H1 (cell line): Measurements from ENCODE around the gene IER5. TPM values are rescaled to one million over a fixed set of nuclear protein-coding genes. Genes with fewer than 3 reads are reported as not detected.

ENCODE experiments used
- CTCF ChIA-PET: fragments of 300-600 bp; sonication (Branson Sonifier 250); formaldehyde crosslinking; loops from one replicate; lab custom pipeline; 2021; ENCODE audit not compliant: partially characterized antibody; lab: Charles Lee
- POLR2A ChIA-PET: fragments of 300-600 bp; sonication (Branson Sonifier 250); formaldehyde crosslinking; loops from one replicate; lab custom pipeline; 2021; ENCODE audit warnings: inconsistent platforms; ENCODE audit not compliant: partially characterized antibody; lab: Charles Lee
- DNase-seq, 2 experiments: peaks; one replicate each; pipeline versions ENCODE4 v3.0.0 to v3.0.0-alpha.2; 2010 to 2022; ENCODE audit warnings: low spot score in 2 of 2, low read depth in 1 of 2, mixed read lengths in 1 of 2
- FAIRE-seq: peaks from 2 replicates; lab custom pipeline; 2011; peaks lifted over from hg19 to GRCh38; lab: Jason Lieb, UNC
- H2AFZ ChIP-seq: 2 replicates; pipeline ENCODE4 v1.8.1; 2012; ENCODE audit warnings: low read length, inconsistent platforms
- H2AK5ac ChIP-seq: 2 replicates; pipeline ENCODE4 v1.6.1; 2013; ENCODE audit warnings: low read depth, low read length
- H2BK120ac ChIP-seq: replicated peaks from 2 replicates; pipeline ENCODE3; 2013; ENCODE audit warnings: low read depth, low read length, inconsistent platforms
- H2BK12ac ChIP-seq: 2 replicates; pipeline ENCODE4 v1.6.1; 2013; ENCODE audit warnings: low read depth, low read length
- H2BK15ac ChIP-seq: 2 replicates; pipeline ENCODE4 v1.6.1; 2013; ENCODE audit warnings: low read length
- H2BK20ac ChIP-seq: 2 replicates; pipeline ENCODE4 v1.6.1; 2013; ENCODE audit warnings: low read length
- H2BK5ac ChIP-seq: 2 replicates; pipeline ENCODE4 v1.6.1; 2013; ENCODE audit warnings: low read depth, low read length
- H3K14ac ChIP-seq: 2 replicates; pipeline ENCODE4 v1.6.1; 2013; ENCODE audit warnings: inconsistent platforms; ENCODE audit not compliant: insufficient read length
- H3K18ac ChIP-seq: 2 replicates; pipeline ENCODE4 v1.6.1; 2013; ENCODE audit warnings: low read length; ENCODE audit errors: extremely low read depth
- H3K23ac ChIP-seq: 2 replicates; pipeline ENCODE4 v1.6.1; 2013; ENCODE audit warnings: inconsistent platforms; ENCODE audit not compliant: insufficient read length
- H3K23me2 ChIP-seq: 2 replicates; pipeline ENCODE4 v1.6.1; 2013; ENCODE audit warnings: low read depth, low read length
- H3K27ac ChIP-seq: 2 replicates; pipeline ENCODE4 v1.6.1; 2011; ENCODE audit warnings: low read depth, low read length, inconsistent platforms
- H3K27me3 ChIP-seq, 4 experiments: replicated peaks in 1 of 4; 1 replicate in 1 of 4; 2 replicates in 3 of 4; pipeline versions ENCODE4 v1.6.1 to v1.8.1; 2011 to 2013; ENCODE audit warnings: low read length in 3 of 4, mild to moderate bottlenecking in 3 of 4, inconsistent platforms in 2 of 4, mixed read lengths in 2 of 4, moderate library complexity in 1 of 4; ENCODE audit not compliant: control insufficient read depth in 3 of 4, insufficient read depth in 3 of 4; ENCODE audit errors: extremely low read depth in 1 of 4
- H3K36me3 ChIP-seq, 4 experiments: 2 replicates each; pipeline versions ENCODE4 v1.6.1 to v1.8.1; 2011 to 2013; ENCODE audit warnings: mild to moderate bottlenecking in 4 of 4, low read length in 3 of 4, moderate library complexity in 2 of 4, control low read depth in 1 of 4, inconsistent platforms in 1 of 4; ENCODE audit not compliant: insufficient read depth in 4 of 4, control insufficient read depth in 2 of 4
- H3K4ac ChIP-seq: replicated peaks from 2 replicates; pipeline ENCODE3; 2013; ENCODE audit warnings: low read length, low read depth, mixed read lengths, inconsistent platforms; ENCODE audit not compliant: insufficient read length
- H3K4me1 ChIP-seq, 4 experiments: replicated peaks in 1 of 4; 1 replicate in 1 of 4; 2 replicates in 3 of 4; pipeline versions ENCODE4 v1.6.1 to v1.8.1; 2011 to 2013; ENCODE audit warnings: low read length in 3 of 4, inconsistent platforms in 2 of 4, mixed read lengths in 1 of 4; ENCODE audit not compliant: insufficient read depth in 4 of 4, control insufficient read depth in 3 of 4
- H3K4me2 ChIP-seq, 2 experiments: 2 replicates each; pipeline versions ENCODE4 v1.6.1 to v1.8.1; 2011 to 2013; ENCODE audit warnings: low read depth in 2 of 2, low read length in 2 of 2, control low read depth in 1 of 2, inconsistent platforms in 1 of 2, mild to moderate bottlenecking in 1 of 2; ENCODE audit not compliant: insufficient read depth in 1 of 2
- H3K4me3 ChIP-seq, 4 experiments: fragments of 200-600, 300-600 bp in 1 of 4; sonication (generic), shearing (Covaris generic), sonication (Bioruptor Twin) in 1 of 4; 2 replicates each; pipeline versions ENCODE4 v1.5.1 to v1.8.1; 2011 to 2016; ENCODE audit warnings: low read length in 4 of 4, low read depth in 3 of 4, control low read depth in 2 of 4, inconsistent platforms in 2 of 4, mild to moderate bottlenecking in 2 of 4, mixed read lengths in 1 of 4, moderate library complexity in 1 of 4; ENCODE audit not compliant: insufficient read depth in 2 of 4; ENCODE audit errors: extremely low read depth in 1 of 4
- H3K56ac ChIP-seq: replicated peaks from 2 replicates; pipeline ENCODE3; 2013; ENCODE audit warnings: low read depth, mild to moderate bottlenecking, mixed read lengths, low read length, inconsistent platforms; ENCODE audit not compliant: insufficient read length
- H3K79me1 ChIP-seq: 2 replicates; pipeline ENCODE4 v1.6.1; 2013; ENCODE audit warnings: low read depth, low read length, control low read depth
- H3K79me2 ChIP-seq, 2 experiments: 2 replicates each; pipeline versions ENCODE4 v1.6.1 to v1.8.1; 2012 to 2013; ENCODE audit warnings: low read length in 2 of 2, mild to moderate bottlenecking in 2 of 2, inconsistent platforms in 1 of 2; ENCODE audit not compliant: insufficient read depth in 2 of 2, control insufficient read depth in 1 of 2
- H3K9ac ChIP-seq, 4 experiments: replicated peaks in 1 of 4; 1 replicate in 1 of 4; 2 replicates in 3 of 4; pipeline versions ENCODE4 v1.6.1 to v1.8.1; 2011 to 2013; ENCODE audit warnings: low read depth in 3 of 4, low read length in 3 of 4, control low read depth in 2 of 4, mild to moderate bottlenecking in 2 of 4, moderate library complexity in 2 of 4, inconsistent platforms in 1 of 4; ENCODE audit errors: extremely low read depth in 1 of 4
- H3K9me3 ChIP-seq, 2 experiments: 2 replicates each; pipeline versions ENCODE4 v1.6.1 to v1.8.1; 2012 to 2013; ENCODE audit warnings: mild to moderate bottlenecking in 2 of 2, moderate library complexity in 2 of 2, control low read depth in 1 of 2, inconsistent platforms in 1 of 2, low read depth in 1 of 2, low read length in 1 of 2, mixed read lengths in 1 of 2; ENCODE audit not compliant: insufficient read depth in 2 of 2
- H4K20me1 ChIP-seq, 2 experiments: replicated peaks in 1 of 2; 2 replicates each; pipeline versions ENCODE3 to v1.8.1; 2011 to 2013; ENCODE audit warnings: inconsistent platforms in 2 of 2, low read length in 2 of 2, mild to moderate bottlenecking in 1 of 2; ENCODE audit not compliant: insufficient read depth in 2 of 2, control insufficient read depth in 1 of 2
- H4K5ac ChIP-seq: 2 replicates; pipeline ENCODE4 v1.6.1; 2013; ENCODE audit warnings: low read length, low read depth, mixed read lengths, inconsistent platforms; ENCODE audit not compliant: insufficient read length
- H4K8ac ChIP-seq: 2 replicates; pipeline ENCODE4 v1.8.0; 2013; ENCODE audit warnings: mild to moderate bottlenecking, moderate library complexity, low read length, inconsistent platforms; ENCODE audit not compliant: insufficient read depth; ENCODE audit errors: extremely low read depth
- H4K91ac ChIP-seq: replicated peaks from 2 replicates; pipeline ENCODE3; 2013; ENCODE audit warnings: low read length, mixed read lengths, inconsistent platforms; ENCODE audit not compliant: insufficient read length
- BACH1 ChIP-seq: IDR thresholded peaks from 2 replicates; pipeline ENCODE4 v1.6.1; 2012; ENCODE audit warnings: low read length, improper control_type of control experiment
- CBX8 ChIP-seq: fragments of 300-800, 300-1000 bp; sonication (generic); IDR thresholded peaks from 2 replicates; pipeline ENCODE4 v1.7.1; 2016; ENCODE audit warnings: low read depth, low read length, borderline replicate concordance
- EP300 ChIP-seq, 2 experiments: IDR thresholded peaks; 1 replicate in 1 of 2; 2 replicates in 1 of 2; pipeline ENCODE4 v1.6.1; 2011 to 2012; ENCODE audit warnings: low read depth in 2 of 2, low read length in 2 of 2, mild to moderate bottlenecking in 2 of 2, borderline replicate concordance in 1 of 2, inconsistent platforms in 1 of 2, moderate library complexity in 1 of 2
- EZH2 ChIP-seq: fragments of 200-600 bp; sonication (generic); IDR thresholded peaks from 2 replicates; pipeline ENCODE4 v1.7.1; 2012; ENCODE audit warnings: low read depth, mild to moderate bottlenecking, moderate library complexity, low read length, inconsistent platforms; ENCODE audit not compliant: severe bottlenecking
- HDAC2 ChIP-seq, 2 experiments: fragments of 300-600 bp in 1 of 2; sonication (generic) in 1 of 2; IDR thresholded peaks; 2 replicates each; pipeline ENCODE4 v1.6.1; 2011 to 2012; ENCODE audit warnings: low read depth in 2 of 2, low read length in 2 of 2, mild to moderate bottlenecking in 2 of 2, moderate library complexity in 2 of 2, borderline replicate concordance in 1 of 2, inconsistent platforms in 1 of 2
- SIN3A ChIP-seq, 2 experiments: IDR thresholded peaks in 1 of 2; conservative IDR thresholded peaks in 1 of 2; 2 replicates each; pipeline ENCODE4 v1.6.1; 2011 to 2012; ENCODE audit warnings: low read length in 2 of 2, improper control_type of control experiment in 1 of 2, low read depth in 1 of 2, mild to moderate bottlenecking in 1 of 2
- SIRT6 ChIP-seq: IDR thresholded peaks from one replicate; pipeline ENCODE4 v1.7.1; 2012; ENCODE audit warnings: low read length, inconsistent platforms
- TAF1 ChIP-seq: IDR thresholded peaks from 2 replicates; pipeline ENCODE4 v1.6.1; 2011; ENCODE audit warnings: mild to moderate bottlenecking, low read depth, low read length
- TAF7 ChIP-seq: optimal IDR thresholded peaks from 2 replicates; pipeline ENCODE3; 2011; ENCODE audit warnings: low read depth, mild to moderate bottlenecking, inconsistent platforms, low read length, moderate library complexity, borderline replicate concordance
- ZNF274 ChIP-seq: IDR thresholded peaks from 2 replicates; pipeline ENCODE4 v1.7.0; 2012; ENCODE audit warnings: low read length, borderline replicate concordance; ENCODE audit errors: extremely low read depth
- WGBS, 2 experiments: shearing (Covaris generic) in 1 of 2; methylation state at CpG; one replicate each; pipeline versions ENCODE4 v1.1.6 to v1.1.7; 2013 to 2015; ENCODE audit warnings: low lambda C conversion rate in 2 of 2, mixed read lengths in 2 of 2, inconsistent platforms in 1 of 2, low coverage in 1 of 2, missing lambda C conversion rate in 1 of 2; ENCODE audit not compliant: insufficient replicate concordance in 2 of 2, insufficient coverage in 1 of 2, insufficient read length in 1 of 2; ENCODE audit errors: extremely low coverage in 1 of 2, missing lambda C conversion rate in 1 of 2; 5-methylcytosine and 5-hydroxymethylcytosine counted together
- polyA plus RNA-seq, 7 experiments: library from polyadenylated mRNA; depleted of rRNA in 3 of 7; stranded (reverse) in 5 of 7; unstranded in 2 of 7; fragments of >200 nt in 5 of 7; fragments of 200-250 nt in 2 of 7; gene quantifications; 1 replicate in 5 of 7; 2 replicates in 1 of 7; 4 replicates in 1 of 7; pipeline versions ENCODE4 v1.2.1 to v1.2.3, GENCODE V29; 2011 to 2013; ENCODE audit warnings: missing spikeins in 2 of 7, mixed read lengths in 2 of 7
- total RNA-seq: library from RNA; stranded (reverse); fragmentation: NEBNext Ultra II Directional; extraction: Animal tissue kit (Norgen Biotek cat#: 25700); gene quantifications from 2 replicates; pipeline ENCODE4 v1.2.1, GENCODE V29; 2021
- TF ChIP-seq, protein P1 (sequence below): IDR thresholded peaks from 2 replicates; pipeline ENCODE4 v1.6.1; 2012; ENCODE audit warnings: low read length, inconsistent platforms

The IER5 gene
- total and polyA plus RNA-seq, 2 of the 8 experiments (the other 6 are each of a cell fraction or from before 2014, with no cell fraction given), result 3.5 to 7.7 TPM

DNA sequence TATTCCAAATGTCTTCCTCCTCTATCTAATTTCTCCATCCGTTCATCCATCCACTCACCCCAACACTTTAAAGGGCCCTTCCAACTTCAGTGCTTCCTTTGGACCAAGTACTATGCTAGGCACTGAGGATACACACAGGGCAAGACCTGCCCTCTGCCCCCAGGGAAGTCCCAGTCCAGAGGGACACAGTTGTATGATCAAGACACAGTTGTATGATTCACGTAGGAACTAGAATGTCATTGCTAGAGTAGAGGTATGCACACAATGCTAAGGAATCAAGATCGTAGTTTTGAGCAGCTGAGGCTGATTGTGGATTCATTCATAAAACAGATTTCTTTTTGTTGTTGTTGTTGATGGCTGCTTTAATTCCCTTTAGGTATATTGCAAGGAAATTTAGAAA is 11.6 kb upstream of the IER5 start:
- H3K9me3 ChIP-seq, result no peaks in the 10 kb centered on the region
- CTCF ChIA-PET, result interaction anchor here (0.9 to 1.3 kb wide), 2 partner anchors 11 to 65 kb away, joined by 3 to 4 read pairs; no protein-coding TSS in a partner anchor
- no peak overlapping the region for H2BK5ac ChIP-seq
- no peak overlapping the region for H2AFZ ChIP-seq
- no peak overlapping the region for H2BK20ac ChIP-seq
- no peak overlapping the region for H3K4ac ChIP-seq
- H4K5ac ChIP-seq, result no peak overlapping the region
- H3K27ac ChIP-seq, result no peak overlapping the region
- 95% methylated on average over 3 of the region's 3 CpGs; no CpG with 5 or more reads in 1 of the 2 experiments for WGBS, 2 experiments
- H2BK120ac ChIP-seq, result no peak overlapping the region
- no peak overlapping the region for H4K8ac ChIP-seq
- no peaks in the 10 kb centered on the region for H3K79me1 ChIP-seq
- H3K4me1 ChIP-seq, result peaks cover 0 to 3% (median 0%) of the 10 kb centered on the region in 4 experiments; a peak in 1 of 7 replicates
- H4K20me1 ChIP-seq, result no peaks in the 10 kb centered on the region
- no peak overlapping the region for H3K9ac ChIP-seq
- no peak overlapping the region for H3K18ac ChIP-seq
- no peak overlapping the region for H3K14ac ChIP-seq
- no peak overlapping the region for H3K56ac ChIP-seq
- no peak overlapping the region for H2AK5ac ChIP-seq
- no peaks in the 10 kb centered on the region for H3K23me2 ChIP-seq
- no peak overlapping the region for H3K4me2 ChIP-seq
- no peak for DNase-seq
- H3K27me3 ChIP-seq, result no peaks in the 10 kb centered on the region
- H3K23ac ChIP-seq, result no peak overlapping the region
- no peak overlapping the region for H2BK15ac ChIP-seq
- H3K79me2 ChIP-seq, result no peaks in the 10 kb centered on the region
- H2BK12ac ChIP-seq, result no peak overlapping the region; the same call in 1 of the 2 replicates
- no peak overlapping the region for H3K4me3 ChIP-seq
- no peak for FAIRE-seq
- no peak overlapping the region for H4K91ac ChIP-seq
- H3K36me3 ChIP-seq, result no peaks in the 10 kb centered on the region
- TF ChIP-seq EP300 (IDR thresholded peaks at IDR 0.05; ENCODE audit: borderline replicate concordance in 1 of 2, low read depth in 2 of 2, low read length in 2 of 2) (no peak), HDAC2 (IDR thresholded peaks at IDR 0.05; ENCODE audit: borderline replicate concordance in 1 of 2, low read depth in 2 of 2, low read length in 2 of 2) (no peak), SIRT6 (no peak), ZNF274 (no peak), TAF1 (no peak), BACH1 (no peak), CBX8 (no peak), EZH2 (no peak), SIN3A (conservative IDR thresholded peaks at IDR 0.05 in 1 of 2, IDR thresholded peaks at IDR 0.05 in 1 of 2; ENCODE audit: low read depth in 1 of 2, low read length in 2 of 2) (no peak), TAF7 (no peak)
- TF ChIP-seq, protein P1, sequence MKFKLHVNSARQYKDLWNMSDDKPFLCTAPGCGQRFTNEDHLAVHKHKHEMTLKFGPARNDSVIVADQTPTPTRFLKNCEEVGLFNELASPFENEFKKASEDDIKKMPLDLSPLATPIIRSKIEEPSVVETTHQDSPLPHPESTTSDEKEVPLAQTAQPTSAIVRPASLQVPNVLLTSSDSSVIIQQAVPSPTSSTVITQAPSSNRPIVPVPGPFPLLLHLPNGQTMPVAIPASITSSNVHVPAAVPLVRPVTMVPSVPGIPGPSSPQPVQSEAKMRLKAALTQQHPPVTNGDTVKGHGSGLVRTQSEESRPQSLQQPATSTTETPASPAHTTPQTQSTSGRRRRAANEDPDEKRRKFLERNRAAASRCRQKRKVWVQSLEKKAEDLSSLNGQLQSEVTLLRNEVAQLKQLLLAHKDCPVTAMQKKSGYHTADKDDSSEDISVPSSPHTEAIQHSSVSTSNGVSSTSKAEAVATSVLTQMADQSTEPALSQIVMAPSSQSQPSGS, result no peak
- TF ChIP-seq, all 59 proteins: peak for 0
- POLR2A ChIA-PET, result interaction anchor here (0.8 to 1.2 kb wide), 2 partner anchors 12 to 30 kb away, joined by 3 to 4 read pairs; no protein-coding TSS in a partner anchor
